ENCODE data around the gene MEP1A.
"Not testable (repeated sequence)": the region's sequence is repeated elsewhere in the genome, so short reads cannot be mapped to it uniquely, and the experiment has no call there.

Gene MEP1A

DNA sequence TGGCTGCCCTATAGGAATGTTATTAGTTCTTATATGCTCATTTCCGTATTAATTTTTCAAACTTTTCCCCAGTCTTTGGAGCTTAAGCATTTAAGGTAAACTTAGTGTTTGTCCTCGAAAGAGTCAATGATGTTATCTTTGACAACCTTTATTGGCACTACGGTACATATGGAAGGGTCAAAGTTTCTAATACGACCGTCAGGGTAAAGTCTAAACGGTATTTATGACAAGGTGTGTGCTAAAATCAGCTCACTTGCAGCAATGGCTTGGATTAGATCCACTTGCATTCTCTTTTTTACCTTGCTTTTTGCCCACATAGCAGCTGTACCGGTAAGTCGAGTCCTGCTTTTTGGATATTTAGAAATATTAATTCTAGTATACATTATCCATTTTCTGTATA, at the start of gene MEP1A:
Gene MEP1A, plus strand, starts transcription at position 252 of the 400 bp plus-strand sequence. Its CDS starts 10 bp downstream, at position 262.
- H3K4me3 ChIP-seq (ENCODE audit: low read depth, low read length), result no peak within 1 kb of the TSS
- TF ChIP-seq, protein P1, sequence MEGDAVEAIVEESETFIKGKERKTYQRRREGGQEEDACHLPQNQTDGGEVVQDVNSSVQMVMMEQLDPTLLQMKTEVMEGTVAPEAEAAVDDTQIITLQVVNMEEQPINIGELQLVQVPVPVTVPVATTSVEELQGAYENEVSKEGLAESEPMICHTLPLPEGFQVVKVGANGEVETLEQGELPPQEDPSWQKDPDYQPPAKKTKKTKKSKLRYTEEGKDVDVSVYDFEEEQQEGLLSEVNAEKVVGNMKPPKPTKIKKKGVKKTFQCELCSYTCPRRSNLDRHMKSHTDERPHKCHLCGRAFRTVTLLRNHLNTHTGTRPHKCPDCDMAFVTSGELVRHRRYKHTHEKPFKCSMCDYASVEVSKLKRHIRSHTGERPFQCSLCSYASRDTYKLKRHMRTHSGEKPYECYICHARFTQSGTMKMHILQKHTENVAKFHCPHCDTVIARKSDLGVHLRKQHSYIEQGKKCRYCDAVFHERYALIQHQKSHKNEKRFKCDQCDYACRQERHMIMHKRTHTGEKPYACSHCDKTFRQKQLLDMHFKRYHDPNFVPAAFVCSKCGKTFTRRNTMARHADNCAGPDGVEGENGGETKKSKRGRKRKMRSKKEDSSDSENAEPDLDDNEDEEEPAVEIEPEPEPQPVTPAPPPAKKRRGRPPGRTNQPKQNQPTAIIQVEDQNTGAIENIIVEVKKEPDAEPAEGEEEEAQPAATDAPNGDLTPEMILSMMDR (IDR thresholded peaks at IDR 0.05; ENCODE audit: low read depth, low read length, missing control alignments), result no peak
- DNase-seq (ENCODE audit: low read depth), result no peak
- in situ Hi-C loops (cut with HindIII; ENCODE audit: low sequenced_read_pairs), result no loop called here

GRCh38 chr6:46743425-46744158, 49.6 kb upstream of the MEP1A start:
- DNase-seq (ENCODE audit: low read depth), result no peak
- in situ Hi-C loops (cut with HindIII; ENCODE audit: low sequenced_read_pairs), result no loop called here
- TF ChIP-seq, protein P1 (IDR thresholded peaks at IDR 0.05; ENCODE audit: low read depth, low read length, missing control alignments), result no peak
- H3K4me3 ChIP-seq (ENCODE audit: low read depth, low read length), result no peak overlapping the region

- in situ Hi-C loops (cut with HindIII; ENCODE audit: low sequenced_read_pairs); DNase-seq (ENCODE audit: low read depth); H3K4me3 ChIP-seq (ENCODE audit: low read depth, low read length): not testable (repeated sequence)
Observed at GRCh38 chr6:46744159-46744725, 48.9 kb upstream of the MEP1A start.

DNA sequence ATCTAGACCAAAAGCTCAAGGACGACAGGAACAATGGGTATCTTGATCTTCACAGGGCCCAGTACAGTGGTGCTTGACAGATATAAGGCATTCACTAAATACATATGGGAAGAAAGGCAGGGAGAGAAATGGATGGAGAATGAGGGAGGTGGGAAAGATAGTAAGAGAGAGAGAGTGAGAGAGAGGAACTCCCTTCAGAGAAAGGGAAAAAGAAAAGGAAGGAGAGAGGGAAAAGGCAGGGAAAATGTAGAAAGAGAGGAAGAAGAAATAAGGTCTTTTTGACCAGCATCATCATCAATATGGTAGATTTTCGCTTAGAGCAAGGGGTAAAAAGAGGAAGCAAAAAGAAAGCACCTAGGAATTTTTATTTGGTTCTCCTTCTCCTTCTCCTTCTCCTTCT, 47.2 kb upstream of the MEP1A start:
- TF ChIP-seq, protein P1 (IDR thresholded peaks at IDR 0.05; ENCODE audit: low read depth, low read length, missing control alignments), result no peak
- in situ Hi-C loops (cut with HindIII; ENCODE audit: low sequenced_read_pairs), result no loop called here
- H3K4me3 ChIP-seq (ENCODE audit: low read depth, low read length), result no peak overlapping the region
- DNase-seq (ENCODE audit: low read depth), result no peak

- no peak within 1 kb of the TSS for H3K4me3 ChIP-seq (ENCODE audit: low read depth, low read length)
- no peak for DNase-seq (ENCODE audit: low read depth)
- TF ChIP-seq, protein P1 (IDR thresholded peaks at IDR 0.05; ENCODE audit: low read depth, low read length, missing control alignments), result no peak
- in situ Hi-C loops (cut with HindIII; ENCODE audit: low sequenced_read_pairs), result no loop called here
Observed at GRCh38 chr6:46746696-46747095, 46.5 kb upstream of the MEP1A start, which contains the start of gene ANKRD66. TSS of gene ANKRD66 (plus strand) at chr6:46746933. CDS start at chr6:46751949, 5,016 bp downstream.

GRCh38 chr6:46748940-46749503, 44.2 kb upstream of the MEP1A start:
- in situ Hi-C loops (cut with HindIII; ENCODE audit: low sequenced_read_pairs), result no loop called here
- H3K4me3 ChIP-seq (ENCODE audit: low read depth, low read length), result no peak overlapping the region
- TF ChIP-seq, protein P1 (IDR thresholded peaks at IDR 0.05; ENCODE audit: low read depth, low read length, missing control alignments), result no peak
- DNase-seq (ENCODE audit: low read depth), result no peak

DNA sequence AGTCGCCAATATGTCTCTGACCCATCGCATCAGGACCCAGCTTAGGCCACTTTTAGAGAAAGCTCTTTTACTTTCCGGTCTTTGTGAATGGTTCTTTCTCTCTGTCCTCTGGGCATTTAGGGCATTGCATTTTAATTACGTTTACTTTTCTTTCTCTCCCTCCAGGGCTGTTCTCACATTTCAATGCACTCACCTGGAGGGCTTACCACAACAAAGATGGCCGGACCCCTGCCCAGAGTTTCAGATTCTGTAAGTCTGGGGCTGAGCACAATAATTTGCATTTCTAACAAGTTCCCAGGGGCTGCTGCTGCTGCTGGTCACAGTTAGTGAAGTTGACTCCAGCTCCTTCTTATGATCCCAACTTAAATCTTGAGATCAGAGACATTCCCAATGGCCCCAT, 43.5 kb upstream of the MEP1A start:
- in situ Hi-C loops (cut with HindIII; ENCODE audit: low sequenced_read_pairs), result no loop called here
- TF ChIP-seq, protein P1 (IDR thresholded peaks at IDR 0.05; ENCODE audit: low read depth, low read length, missing control alignments), result no peak
- DNase-seq (ENCODE audit: low read depth), result no peak
- no peak overlapping the region for H3K4me3 ChIP-seq (ENCODE audit: low read depth, low read length)

Measured in astrocyte of the cerebellum (primary cell).